GM23338 (cell line): ENCODE data around the gene SGPP1.

Experiments used
- CREB1 ChIP-seq: fragments of 250-450 bp; sonication (Bioruptor Pico); IDR thresholded peaks from 2 replicates; pipeline ENCODE4 v1.5.0; 2020; ENCODE audit warnings: low read depth, mild to moderate bottlenecking, moderate library complexity
- CTCF ChIP-seq, 2 experiments: fragments of 200-600 bp in 1 of 2; sonication (generic) in 1 of 2; conservative IDR thresholded peaks; 2 replicates each; pipeline versions ENCODE4 v1.5.1 to v1.6.1; 2016 to 2017; ENCODE audit warnings: antibody characterized with exemption in 2 of 2, low read depth in 2 of 2, mild to moderate bottlenecking in 2 of 2, moderate library complexity in 1 of 2
- EZH2 ChIP-seq: fragments of 200-600 bp; sonication (generic); IDR thresholded peaks from one replicate; pipeline ENCODE4 v1.8.0; 2017; ENCODE audit warnings: antibody characterized with exemption, mild to moderate bottlenecking, low read depth; ENCODE audit not compliant: unreplicated experiment
- EZH2phosphoT487 ChIP-seq: fragments of 200-600 bp; sonication (generic); IDR thresholded peaks from one replicate; pipeline ENCODE4 v1.8.1; 2018; ENCODE audit warnings: antibody characterized with exemption; ENCODE audit not compliant: unreplicated experiment

GRCh38 chr14:63710497-63710896 is 17.4 kb downstream of the SGPP1 start:
- no peak for TF ChIP-seq EZH2phosphoT487
- no peak for TF ChIP-seq EZH2
- no peak for TF ChIP-seq CREB1 (CRISPR knock-in tag)
- TF ChIP-seq CTCF (conservative IDR thresholded peaks at IDR 0.05; ENCODE audit: low read depth in 2 of 2): no peak
